Gastroesophageal sphincter (tissue), 4 donors: ENCODE data around the gene MFF. TPM values are rescaled to one million over a fixed set of nuclear protein-coding genes. Genes with fewer than 3 reads are reported as not detected.

Experiments
- ATAC-seq: fragments of 150-250 bp; one replicate; pipeline ENCODE4 v1.9.1; 2016; ENCODE audit warnings: mild to moderate bottlenecking, moderate library complexity
- H3K27ac ChIP-seq, 4 donors: fragments of 200-600 bp; sonication (generic) in 3 of 4; 1 replicate in 3 of 4; 2 replicates in 1 of 4; pipeline ENCODE4 v1.5.1; 2016 to 2019
- H3K27me3 ChIP-seq: fragments of 200-600 bp; sonication (generic); one replicate; pipeline ENCODE4 v1.5.1; 2019
- H3K36me3 ChIP-seq, 2 donors: fragments of 200-600 bp; sonication (generic); one replicate each; pipeline ENCODE4 v1.5.1; 2019; ENCODE audit warnings: control low read depth in 1 of 2
- H3K4me1 ChIP-seq, 3 donors: fragments of 200-600 bp; sonication (generic); 1 replicate in 2 of 3; 2 replicates in 1 of 3; pipeline ENCODE4 v1.5.1; 2016 to 2019; ENCODE audit warnings: control low read depth in 2 of 3
- H3K4me3 ChIP-seq, 2 donors: fragments of 200-600 bp; sonication (generic); one replicate each; pipeline ENCODE4 v1.5.1; 2019; ENCODE audit warnings: mild to moderate bottlenecking in 1 of 2, moderate library complexity in 1 of 2
- H3K9me3 ChIP-seq, 3 donors: fragments of 200-600 bp; sonication (generic); one replicate each; pipeline ENCODE4 v1.5.1; 2017 to 2019; ENCODE audit warnings: control low read depth in 2 of 3
- CTCF ChIP-seq, 4 experiments: fragments of 200-600 bp in 2 of 4; fragments of 450-650 bp in 2 of 4; sonication (generic) in 1 of 4; IDR thresholded peaks; one replicate each; pipeline ENCODE4 v1.5.1; 2017 to 2019; ENCODE audit warnings: antibody characterized with exemption in 4 of 4, mild to moderate bottlenecking in 2 of 4, moderate library complexity in 2 of 4
- EP300 ChIP-seq: sonication (generic); formaldehyde crosslinking; IDR thresholded peaks from one replicate; pipeline ENCODE4 v1.6.1; 2017; ENCODE audit warnings: antibody characterized with exemption, mild to moderate bottlenecking
- POLR2A ChIP-seq, 2 donors: fragments of 450-650 bp; IDR thresholded peaks; one replicate each; pipeline ENCODE4 v1.6.1; 2017; ENCODE audit warnings: antibody characterized with exemption in 2 of 2, mild to moderate bottlenecking in 2 of 2, moderate library complexity in 1 of 2
- POLR2AphosphoS5 ChIP-seq: sonication (generic); formaldehyde crosslinking; IDR thresholded peaks from one replicate; pipeline ENCODE4 v1.6.1; 2017; ENCODE audit warnings: antibody characterized with exemption
- WGBS, 2 donors: methylation state at CpG; one replicate each; pipeline ENCODE4 v1.1.5; 2018; ENCODE audit warnings: low coverage in 1 of 2; 5-methylcytosine and 5-hydroxymethylcytosine counted together
- total RNA-seq, 4 donors: library from RNA; depleted of rRNA; stranded (reverse); fragments of >200 nt; gene quantifications; one replicate each; pipeline ENCODE4 v1.1.0, GENCODE V29; 2016

Gene MFF
- total RNA-seq, 4 donors from 2014 or later, result 106 to 140 (median 118) TPM

GRCh38 chr2:227374158-227374557 lies 49.1 kb downstream of the MFF start:
- ATAC-seq, result no peak
- peaks cover 8% of the 10 kb centered on the region for H3K27me3 ChIP-seq
- H3K4me1 ChIP-seq, result no peaks in the 10 kb centered on the region
- TF ChIP-seq CTCF (IDR thresholded peaks at IDR 0.05) (no peak), POLR2AphosphoS5 (no peak), POLR2A (IDR thresholded peaks at IDR 0.05) (no peak)
- no peaks in the 10 kb centered on the region for H3K9me3 ChIP-seq
- H3K27ac ChIP-seq, result no peak overlapping the region
- H3K4me3 ChIP-seq, result no peak overlapping the region
- no peaks in the 10 kb centered on the region for H3K36me3 ChIP-seq
- WGBS, 2 donors, result 45 to 50% methylated on average over 6 of the region's 6 CpGs

- WGBS, 2 donors, result 57 to 62% methylated on average over 9 of the region's 9 CpGs
These were observed 51.8 kb downstream of the MFF start for GRCh38 chr2:227376656-227377396.

GRCh38 chr2:227377467-227378351 lies 52.7 kb downstream of the MFF start:
- Histone ChIP-seq H3K27me3 (peaks cover 27% of the 10 kb centered on the region), H3K27ac (no peak overlapping the region), H3K4me3 (no peak overlapping the region), H3K36me3 (no peaks in the 10 kb centered on the region), H3K4me1 (no peaks in the 10 kb centered on the region), H3K9me3 (no peaks in the 10 kb centered on the region)
- ATAC-seq, result no peak
- TF ChIP-seq POLR2AphosphoS5, result no peak
- TF ChIP-seq EP300, result no peak
- TF ChIP-seq CTCF (IDR thresholded peaks at IDR 0.05), result no peak
- no peak for TF ChIP-seq POLR2A (IDR thresholded peaks at IDR 0.05)
- 75 to 78% methylated on average over 7 to 8 of the region's 8 CpGs for WGBS, 2 donors

More at GRCh38 chr2:227376656-227377396, 51.8 kb downstream of the MFF start:
- TF ChIP-seq CTCF (IDR thresholded peaks at IDR 0.05), result no peak
- no peak for TF ChIP-seq POLR2A (IDR thresholded peaks at IDR 0.05)
- no peak for TF ChIP-seq EP300
- TF ChIP-seq POLR2AphosphoS5, result no peak
- Histone ChIP-seq H3K27ac (no peak overlapping the region), H3K27me3 (peaks cover 21% of the 10 kb centered on the region), H3K4me1 (no peaks in the 10 kb centered on the region), H3K9me3 (no peaks in the 10 kb centered on the region), H3K4me3 (no peak overlapping the region), H3K36me3 (no peaks in the 10 kb centered on the region)
- no peak for ATAC-seq

GRCh38 chr2:227378371-227378782 lies 53.3 kb downstream of the MFF start:
- no peak for ATAC-seq
- H3K36me3 ChIP-seq, result no peaks in the 10 kb centered on the region
- H3K27me3 ChIP-seq, result peaks cover 32% of the 10 kb centered on the region
- no peak for TF ChIP-seq EP300
- TF ChIP-seq CTCF (IDR thresholded peaks at IDR 0.05), result no peak
- TF ChIP-seq POLR2A (IDR thresholded peaks at IDR 0.05), result no peak
- TF ChIP-seq POLR2AphosphoS5, result no peak
- H3K9me3 ChIP-seq, result no peaks in the 10 kb centered on the region
- H3K27ac ChIP-seq, result no peak overlapping the region
- H3K4me3 ChIP-seq, result no peak overlapping the region
- WGBS, 2 donors, result 78 to 82% methylated on average over 4 of the region's 4 CpGs
- no peaks in the 10 kb centered on the region for H3K4me1 ChIP-seq
